GM19099 (cell line): ENCODE results near the gene LARP4B.

ENCODE experiments used
- POLR2A ChIP-seq: IDR thresholded peaks from 3 replicates; pipeline ENCODE4 v1.6.1; 2011; ENCODE audit warnings: low read depth; ENCODE audit not compliant: insufficient read length; ENCODE audit errors: extremely low read depth

LARP4B gene

DNA sequence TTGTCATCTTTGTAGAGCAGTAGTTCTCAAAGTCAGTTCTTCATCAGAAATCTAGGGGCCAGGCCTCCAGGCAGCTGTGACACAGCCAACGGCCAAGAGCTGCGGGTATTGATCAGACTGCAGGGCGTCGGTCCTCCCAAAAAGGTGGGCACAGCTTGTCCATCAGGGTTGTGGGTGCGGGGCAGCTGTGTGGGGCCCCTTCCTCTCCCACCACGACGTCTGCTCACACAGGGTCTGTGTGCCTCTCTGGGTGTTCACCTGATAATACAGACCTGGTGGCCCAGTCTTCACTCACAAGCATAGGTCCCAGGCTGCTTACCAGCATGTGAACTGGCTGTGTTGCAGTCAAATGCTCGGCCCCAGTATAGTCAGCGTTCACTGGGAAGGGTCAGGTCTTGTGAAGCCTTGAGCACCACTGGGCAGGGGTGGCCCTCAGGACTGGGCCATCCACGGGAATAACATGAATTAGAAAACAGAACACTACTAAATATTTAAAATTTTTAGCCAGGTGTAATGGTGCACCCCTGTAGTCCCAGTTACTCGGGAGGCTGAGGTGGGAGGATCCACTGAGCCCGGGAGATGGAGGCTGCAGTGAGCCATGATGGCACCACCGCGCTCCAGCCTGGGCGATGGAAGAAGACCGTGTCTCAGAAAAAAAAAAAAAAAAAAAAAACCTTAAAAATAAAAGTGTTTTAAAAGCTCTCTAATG is 139.3 kb downstream of the LARP4B start:
- no peak for TF ChIP-seq POLR2A

GRCh38 chr10:791639-792038 is 139.9 kb downstream of the LARP4B start:
- no peak for TF ChIP-seq POLR2A

DNA sequence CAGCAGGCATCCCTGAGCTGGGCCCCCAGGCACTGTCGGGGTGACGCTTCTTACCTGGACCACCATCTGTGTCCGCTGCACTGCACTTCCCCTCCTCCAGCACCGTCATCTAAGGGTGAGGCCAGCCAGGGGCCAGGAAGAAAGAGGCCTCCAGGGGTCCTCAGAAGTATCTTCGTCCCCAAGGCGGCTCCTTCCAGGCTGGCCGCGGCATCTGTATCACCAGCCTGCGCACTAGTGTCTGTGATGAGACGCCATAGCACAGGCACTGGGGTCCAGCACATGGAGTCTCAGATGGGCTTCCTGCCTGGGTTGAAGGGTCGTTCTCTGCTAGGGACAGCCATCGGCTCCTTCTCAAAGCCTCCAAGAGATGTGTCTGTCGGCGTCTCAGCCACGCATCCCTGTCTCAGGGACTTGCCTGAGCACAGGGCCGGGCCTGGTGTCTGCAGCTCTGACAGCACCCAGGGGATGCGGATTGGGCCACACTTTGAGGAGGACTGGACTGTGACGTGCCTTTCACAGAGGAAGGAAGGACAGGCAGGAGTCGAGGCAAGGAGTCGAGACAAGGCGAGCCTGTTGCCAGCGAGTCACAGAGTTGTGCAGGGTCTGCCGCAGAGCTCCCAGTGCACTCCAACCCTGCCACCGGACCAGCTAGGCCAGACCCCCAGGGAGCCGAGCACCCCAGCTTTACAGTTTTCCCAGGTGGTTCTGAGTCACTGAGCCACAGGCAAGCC is 140.5 kb downstream of the LARP4B start:
- TF ChIP-seq POLR2A = no peak

DNA sequence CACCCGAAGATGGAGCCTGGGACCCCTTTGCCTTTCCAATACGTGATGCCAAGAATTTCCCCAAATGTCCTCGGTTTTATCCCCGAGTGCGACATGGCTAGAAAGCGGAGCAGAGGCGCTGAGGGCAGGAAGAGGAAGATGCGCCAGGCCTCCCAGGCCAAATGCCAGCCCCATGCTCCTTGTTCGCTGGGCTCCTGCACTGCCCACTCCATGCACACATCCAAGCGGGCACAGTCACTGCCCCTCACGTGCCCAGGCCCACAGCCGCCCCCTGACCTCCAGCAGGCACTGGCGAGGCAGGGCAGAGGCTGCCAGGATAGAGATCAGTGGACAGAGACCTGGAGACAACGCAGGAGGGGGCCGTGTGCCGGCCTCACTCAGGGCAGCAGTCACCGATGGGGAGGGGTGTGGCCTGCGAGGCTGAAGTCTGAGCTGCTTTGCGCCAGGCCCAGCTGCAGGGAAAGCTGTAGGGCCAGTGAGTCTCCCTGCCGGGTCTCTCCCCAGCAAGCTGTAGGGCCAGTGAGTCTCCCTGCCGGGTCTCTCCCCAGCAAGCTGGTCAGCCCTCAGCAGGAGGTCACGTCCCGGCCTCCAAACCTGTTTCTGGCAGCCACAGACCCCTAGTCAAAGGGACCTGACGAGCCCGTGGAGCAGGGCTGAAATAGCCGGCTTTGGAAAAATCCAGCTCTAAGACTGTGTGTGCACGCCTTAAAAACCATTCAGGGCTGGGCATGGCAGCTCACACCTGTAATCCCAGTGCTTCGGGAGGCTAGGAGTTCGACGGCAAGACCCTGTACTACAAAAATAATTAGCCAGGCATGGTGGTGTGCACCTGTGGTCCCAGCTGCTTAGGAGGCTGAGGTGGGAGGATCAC is 141.4 kb downstream of the LARP4B start:
- no peak for TF ChIP-seq POLR2A

DNA sequence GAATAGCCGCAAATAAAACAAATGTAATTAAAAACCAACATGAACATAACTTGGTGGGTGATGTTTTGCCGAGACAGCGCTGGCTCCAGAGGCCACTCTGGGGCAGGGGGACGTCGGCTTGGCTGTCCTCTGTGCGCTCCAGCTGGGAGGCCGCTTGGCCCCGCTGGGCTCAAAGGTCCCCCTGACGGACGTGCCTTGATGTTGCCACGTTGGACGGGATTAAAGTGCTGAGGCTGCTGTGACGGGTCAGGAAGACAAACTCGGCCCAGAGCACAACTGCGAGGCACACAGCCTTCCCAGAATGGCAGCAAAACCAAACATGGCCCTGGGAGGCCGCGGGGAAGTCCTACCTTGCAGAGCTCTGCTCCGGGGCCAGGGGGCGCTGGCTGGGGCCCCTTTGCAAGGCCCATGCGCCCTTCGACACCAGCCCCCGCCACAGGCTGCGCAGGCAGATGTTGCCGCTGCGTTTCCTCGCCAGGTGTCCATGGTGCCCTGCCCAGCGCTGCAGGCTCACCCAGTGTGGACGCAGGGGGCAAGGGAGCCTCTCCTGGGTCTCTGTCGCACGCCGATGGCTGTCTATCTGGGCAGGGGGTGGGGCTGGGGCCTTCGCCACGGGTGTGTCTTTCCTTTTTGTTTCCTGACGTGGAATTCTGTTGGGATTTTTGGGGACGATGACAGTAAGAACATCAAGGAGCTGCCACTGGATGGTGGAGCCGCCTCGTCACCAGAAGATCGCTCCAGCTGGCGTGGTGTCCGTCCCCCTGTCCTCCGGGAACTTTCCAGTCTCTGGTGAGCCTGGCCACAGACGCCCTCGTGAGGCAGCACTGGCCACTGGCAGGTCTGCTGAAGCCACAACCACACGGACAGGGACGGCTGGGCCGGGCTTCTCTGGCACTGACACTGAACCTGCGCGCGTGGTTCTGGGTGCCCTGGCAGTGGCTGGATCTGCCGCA is 142.4 kb downstream of the LARP4B start:
- TF ChIP-seq POLR2A = no peak

- no peak for TF ChIP-seq POLR2A
Measured at GRCh38 chr10:787933-788651, 143.4 kb downstream of the LARP4B start.

DNA sequence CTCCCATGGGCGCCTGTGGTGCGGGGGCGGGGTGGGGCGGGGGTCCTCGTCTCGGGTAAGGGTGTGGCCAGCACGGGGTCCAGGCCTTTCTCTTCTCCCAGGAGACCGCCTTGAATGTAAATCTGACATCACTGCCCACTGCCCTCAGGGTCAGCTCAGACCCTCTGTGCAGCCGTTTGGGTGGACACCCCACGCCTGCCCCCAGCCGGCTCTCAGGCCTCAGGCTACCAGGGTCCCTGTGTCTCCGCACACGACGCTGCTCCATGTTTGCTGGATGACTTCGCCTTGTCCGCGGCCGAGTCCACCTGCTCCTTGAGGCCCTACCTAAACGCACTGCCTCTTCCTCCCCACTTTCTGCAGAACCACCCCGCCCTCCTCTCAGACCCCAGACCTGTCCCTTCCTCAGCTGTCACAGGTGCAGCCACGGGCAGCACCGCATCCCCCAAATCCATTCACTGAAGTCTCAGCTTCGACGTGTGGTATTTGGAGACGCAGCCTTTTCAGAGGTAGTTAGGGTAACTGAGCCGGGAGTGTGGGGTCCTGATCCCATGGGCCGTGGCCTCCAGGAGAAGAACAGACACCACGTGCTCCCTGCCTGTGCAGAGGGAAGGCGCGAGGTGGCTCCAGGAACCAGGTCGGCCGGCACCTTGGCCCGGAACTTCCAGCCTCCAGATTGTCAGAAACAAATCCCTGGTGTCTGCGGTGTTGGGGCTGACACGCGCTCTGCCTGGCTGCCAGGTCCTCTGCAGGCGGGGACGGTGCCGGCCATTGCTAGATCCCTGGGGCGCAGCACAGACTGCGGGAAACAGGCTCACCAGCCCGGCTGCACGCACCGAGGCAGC is 144.7 kb downstream of the LARP4B start:
- TF ChIP-seq POLR2A = no peak

GRCh38 chr10:785861-786214 is 145.7 kb downstream of the LARP4B start:
- TF ChIP-seq POLR2A = no peak

- no peak for TF ChIP-seq POLR2A
Measured at GRCh38 chr10:785089-785860, 146.2 kb downstream of the LARP4B start.

GRCh38 chr10:784403-785088 is 147.0 kb downstream of the LARP4B start:
- TF ChIP-seq POLR2A = no peak

DNA sequence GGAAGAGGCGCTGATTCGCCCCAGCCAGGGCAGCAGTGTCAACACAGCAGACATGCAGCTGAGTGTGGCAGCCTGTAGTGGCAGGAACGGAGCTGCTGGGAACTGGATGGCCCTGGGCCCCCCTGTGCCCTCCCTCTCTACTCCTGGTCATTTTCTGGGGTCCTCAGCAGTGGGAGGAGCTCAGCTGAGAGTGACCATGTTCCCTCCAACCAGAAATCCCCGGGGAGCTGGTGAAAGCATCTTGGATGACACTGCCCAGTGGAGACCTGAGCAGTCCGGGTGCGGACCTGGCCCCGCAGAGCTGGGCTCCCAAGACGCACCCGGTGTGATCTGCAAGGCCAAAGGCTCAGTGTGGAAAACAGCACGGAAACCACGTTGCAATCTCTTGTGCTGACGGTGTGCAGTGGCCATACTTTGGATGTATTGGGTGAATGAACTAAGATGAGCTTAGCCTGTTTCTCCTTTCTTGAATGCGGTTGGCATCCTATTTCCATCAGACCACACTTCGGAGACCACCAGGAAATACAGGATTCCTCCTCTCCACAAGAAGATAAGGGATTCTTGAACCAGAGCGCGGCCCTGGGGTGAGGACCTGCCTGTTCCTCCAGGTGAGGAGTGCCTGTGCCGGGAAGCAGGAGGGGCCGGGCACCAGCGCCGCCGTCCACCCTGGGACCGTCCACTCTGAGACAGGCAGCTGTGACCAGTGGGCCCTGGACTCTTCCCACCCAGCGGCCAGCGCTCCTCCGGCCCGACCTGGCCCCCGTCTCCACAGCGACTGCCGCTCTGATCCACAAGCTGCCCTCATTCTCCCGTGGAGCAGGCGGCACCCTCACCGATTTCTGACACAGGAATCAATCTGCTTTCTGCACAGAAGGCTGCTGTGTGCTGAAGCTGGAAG is 148.5 kb downstream of the LARP4B start:
- no peak for TF ChIP-seq POLR2A
